ENCODE measurements around the gene TBC1D14. TPM values are rescaled to one million over a fixed set of nuclear protein-coding genes. Genes with fewer than 3 reads are reported as not detected.
A peak's percentile ranks its signal among the peaks of the same experiment; 100 is the strongest.

TBC1D14 gene
- total RNA-seq, 1 donor from 2014 or later = 35.0 TPM

GRCh38 chr4:6953751-6954380 is 44.2 kb downstream of the TBC1D14 start:
- DNase-seq = peak; percentile 22

GRCh38 chr4:6955261-6955911 is 45.8 kb downstream of the TBC1D14 start:
- DNase-seq = no peak

GRCh38 chr4:6956087-6956433 is 46.4 kb downstream of the TBC1D14 start:
- DNase-seq = no peak

GRCh38 chr4:6956434-6957147 is 47.0 kb downstream of the TBC1D14 start:
- no peak for DNase-seq

GRCh38 chr4:6957148-6957520 is 47.5 kb downstream of the TBC1D14 start:
- DNase-seq = no peak

GRCh38 chr4:6957994-6958393 is 48.4 kb downstream of the TBC1D14 start:
- no peak for DNase-seq

GRCh38 chr4:6959261-6959660 is 49.6 kb downstream of the TBC1D14 start:
- no peak for DNase-seq

- no peak for DNase-seq
Observed at GRCh38 chr4:6960154-6960553, 50.5 kb downstream of the TBC1D14 start.

- no peak for DNase-seq
Observed at GRCh38 chr4:6960628-6961412, 51.2 kb downstream of the TBC1D14 start.

GRCh38 chr4:6961496-6962210 is 52.0 kb downstream of the TBC1D14 start:
- DNase-seq = no peak

GRCh38 chr4:6962211-6963041 is 52.8 kb downstream of the TBC1D14 start:
- DNase-seq = no peak

GRCh38 chr4:6963139-6963611 is 53.5 kb downstream of the TBC1D14 start:
- no peak for DNase-seq

GRCh38 chr4:6964858-6965257 is 55.2 kb downstream of the TBC1D14 start:
- DNase-seq = no peak

GRCh38 chr4:6965329-6965728 is 55.7 kb downstream of the TBC1D14 start:
- no peak for DNase-seq

- no peak for DNase-seq
Observed at GRCh38 chr4:6967846-6968340, 58.3 kb downstream of the TBC1D14 start.

- no peak for DNase-seq
Observed at GRCh38 chr4:6968496-6968895, 58.9 kb downstream of the TBC1D14 start.

- DNase-seq = no peak
Observed at GRCh38 chr4:6969826-6970800, 60.5 kb downstream of the TBC1D14 start.

- no peak for DNase-seq
Observed at GRCh38 chr4:6971536-6972374, 62.1 kb downstream of the TBC1D14 start.

GRCh38 chr4:6972375-6972650 is 62.7 kb downstream of the TBC1D14 start:
- DNase-seq = no peak

Data from skin of body (tissue), 2 donors.